CD4-positive, alpha-beta T cell treated with Interleukin-15 for 1 hour (primary cell): ENCODE data around the gene NDC80.
"Not testable (repeated sequence)": the region's sequence is repeated elsewhere in the genome, so short reads cannot be mapped to it uniquely, and the experiment has no call there.

Source experiments
- DNase-seq: peaks from one replicate; pipeline ENCODE4 v3.0.0-alpha.2; 2020

NDC80 gene

GRCh38 chr18:2635586-2635985, 64.2 kb downstream of the NDC80 start:
- DNase-seq, result no peak

- peak; percentile 36 for DNase-seq
Measured at GRCh38 chr18:2636126-2636631, 64.8 kb downstream of the NDC80 start.

GRCh38 chr18:2641638-2642037, 70.3 kb downstream of the NDC80 start:
- DNase-seq, result no peak

- DNase-seq, result no peak
Measured at GRCh38 chr18:2642771-2643170, 71.4 kb downstream of the NDC80 start.

GRCh38 chr18:2644535-2644934, 73.2 kb downstream of the NDC80 start:
- DNase-seq, result no peak

DNA sequence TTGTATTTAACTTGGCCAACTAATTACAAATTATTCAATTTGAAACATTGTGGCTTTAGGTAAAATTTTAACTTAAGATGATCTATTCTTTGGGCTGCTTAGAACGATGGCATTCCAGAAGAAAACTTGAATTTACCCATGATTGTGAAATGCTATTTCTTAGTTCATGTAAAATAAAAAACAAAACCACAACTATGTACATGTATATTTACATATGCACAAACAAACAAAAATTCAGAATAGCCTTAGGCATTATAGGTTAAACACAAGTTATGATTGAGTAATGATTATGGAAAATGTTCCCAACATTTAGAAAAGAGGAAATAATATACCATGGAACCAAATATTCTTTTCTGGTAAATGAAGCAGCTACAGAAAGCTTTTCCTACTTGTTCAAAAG, 80.6 kb downstream of the NDC80 start:
- DNase-seq, result no peak

GRCh38 chr18:2653467-2653866, 82.1 kb downstream of the NDC80 start:
- no peak for DNase-seq

- DNase-seq, result no peak
Measured at GRCh38 chr18:2654169-2654927, 83.0 kb downstream of the NDC80 start.

DNA sequence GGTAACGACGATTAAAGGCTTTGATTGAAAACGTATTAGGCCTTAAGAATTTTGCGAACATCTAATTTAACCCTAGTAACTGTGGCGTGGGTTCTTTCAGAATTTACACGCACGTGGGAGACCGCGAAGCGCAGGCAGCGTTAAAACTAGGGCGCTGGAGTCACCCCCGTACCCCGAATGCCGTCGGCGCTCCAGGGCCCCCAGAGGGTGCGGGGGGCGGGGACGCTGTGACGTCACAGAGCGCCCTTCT, 83.5 kb downstream of the NDC80 start:
- DNase-seq, result peak; percentile 89

DNA sequence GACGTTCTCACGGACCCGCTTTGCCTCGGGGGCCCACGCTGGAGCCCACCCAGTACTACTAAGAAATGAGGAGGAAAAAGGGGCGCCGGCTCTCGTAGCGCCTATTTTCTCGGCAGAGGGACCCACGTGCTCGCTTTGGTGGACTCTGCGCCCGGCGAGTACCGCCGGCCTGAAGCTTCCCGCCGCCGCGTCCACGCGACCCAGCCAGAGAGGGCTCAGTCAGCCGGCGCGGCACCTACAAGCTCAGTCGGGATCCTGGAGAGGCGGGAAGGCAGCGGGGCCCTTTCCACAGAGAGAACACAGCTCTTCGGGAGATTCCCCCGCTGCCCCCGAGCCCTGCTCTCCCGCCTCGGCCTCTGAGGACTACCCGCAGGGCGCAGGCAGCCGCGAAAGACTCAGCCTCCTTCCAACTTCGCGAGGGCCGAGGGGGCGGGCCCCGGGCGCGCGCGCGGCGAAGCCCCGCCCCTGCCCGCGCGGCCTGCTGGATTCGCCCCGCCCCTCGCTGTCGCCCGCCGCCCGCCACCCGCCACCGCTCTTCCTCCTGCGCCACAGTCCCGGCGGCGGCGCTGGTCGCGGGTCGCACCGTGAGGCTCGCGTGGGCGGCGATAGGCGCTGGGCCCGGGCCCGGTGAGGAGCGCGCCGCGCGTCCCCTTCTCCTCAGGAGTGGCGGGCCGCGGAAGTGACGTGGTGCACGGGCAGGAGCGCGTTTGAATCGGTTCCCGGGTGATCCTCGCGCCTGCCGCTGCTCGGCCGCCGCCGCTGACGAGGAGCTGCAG, 84.0 kb downstream of the NDC80 start, which contains the start of gene SMCHD1:
Gene SMCHD1 (plus strand): TSS at position 549 of the 776 bp plus-strand sequence. CDS start 350 bp downstream, outside the sequence.
- peak; percentile 93 for DNase-seq

DNA sequence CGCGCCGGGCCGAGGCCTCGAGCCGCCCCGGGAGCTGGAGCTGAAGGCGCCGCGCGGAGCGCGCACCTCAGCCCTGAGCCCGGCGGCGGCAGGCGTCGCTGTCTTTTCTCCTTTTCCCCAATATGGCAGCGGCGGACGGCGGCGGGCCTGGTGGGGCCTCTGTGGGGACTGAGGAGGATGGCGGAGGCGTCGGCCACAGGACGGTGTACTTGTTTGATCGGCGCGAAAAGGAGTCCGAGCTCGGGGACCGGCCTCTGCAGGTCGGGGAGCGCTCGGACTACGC, 84.5 kb downstream of the NDC80 start:
- DNase-seq, result no peak

GRCh38 chr18:2656237-2656980, 85.1 kb downstream of the NDC80 start:
- peak; percentile 64 for DNase-seq

DNA sequence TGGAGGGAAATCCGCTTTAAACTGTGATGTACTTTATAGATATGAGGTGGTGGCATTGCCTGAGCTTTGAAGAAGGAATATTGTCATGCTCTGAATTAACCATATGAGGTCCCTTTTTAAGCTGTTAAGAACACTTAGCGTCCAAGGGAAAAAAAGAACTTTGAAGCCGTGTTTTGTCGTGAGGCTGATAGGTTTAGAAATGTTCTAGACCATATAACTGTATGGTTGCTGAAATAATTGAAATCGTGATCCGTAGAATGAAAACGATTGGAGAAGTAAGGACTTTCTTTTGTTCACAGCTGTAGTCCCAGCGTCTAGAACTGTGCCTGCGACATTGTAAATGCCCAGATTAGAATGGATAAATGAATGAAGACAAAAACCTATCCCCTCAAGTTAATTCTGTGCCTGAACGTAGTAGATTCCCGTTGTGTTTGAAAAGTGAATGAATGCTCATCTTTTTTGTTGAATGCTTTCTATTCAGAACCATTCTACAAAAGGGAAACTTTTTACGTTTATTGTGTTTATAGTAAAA, 85.7 kb downstream of the NDC80 start:
- DNase-seq, result no peak

DNA sequence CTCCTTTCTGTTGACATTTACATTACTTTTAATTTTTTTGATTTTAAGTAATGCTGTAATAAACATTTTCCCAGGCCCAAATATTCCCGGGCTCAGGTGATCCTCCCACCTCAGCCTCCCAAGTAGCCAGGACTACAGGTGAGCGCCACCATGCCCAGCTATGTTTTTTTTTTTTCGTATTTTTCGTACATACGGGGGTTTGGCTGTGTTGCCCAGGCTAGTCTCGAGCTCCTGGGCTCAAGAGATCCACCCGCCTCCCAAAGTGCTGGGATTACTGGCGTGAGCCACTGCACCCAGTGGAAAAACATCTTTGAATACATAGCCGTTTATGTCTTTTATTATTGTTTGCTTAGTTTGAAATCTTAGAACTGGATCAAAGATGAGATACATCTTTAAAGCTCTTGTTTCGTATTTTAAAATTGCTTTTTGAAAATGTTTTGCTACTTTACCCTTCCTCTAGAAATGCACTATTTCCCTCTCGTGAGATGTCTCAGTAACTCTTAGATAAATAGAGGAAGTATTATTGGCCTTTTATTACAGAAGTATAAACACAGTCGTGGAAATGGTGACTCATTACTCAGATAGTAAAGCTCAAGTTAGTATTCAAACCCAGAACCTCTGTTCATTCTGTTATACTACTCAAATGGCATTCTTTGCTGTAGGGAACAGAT, 86.6 kb downstream of the NDC80 start:
- DNase-seq, result no peak

GRCh38 chr18:2660849-2661248, 89.5 kb downstream of the NDC80 start:
- DNase-seq, result not testable (repeated sequence)

GRCh38 chr18:2662288-2662687, 90.9 kb downstream of the NDC80 start:
- not testable (repeated sequence) for DNase-seq

- no peak for DNase-seq
Measured at GRCh38 chr18:2662990-2663389, 91.6 kb downstream of the NDC80 start.
